GM12878 (cell line): ENCODE results near the gene PRR5L. TPM values are rescaled to one million over a fixed set of nuclear protein-coding genes. Genes with fewer than 3 reads are reported as not detected.

Source experiments
- BHLHE40 ChIP-seq, 2 experiments: fragments of 450-650 bp in 1 of 2; IDR thresholded peaks; 2 replicates each; pipeline ENCODE4 v1.6.1; 2011 to 2017; ENCODE audit warnings: low read depth in 2 of 2, borderline replicate concordance in 1 of 2, improper control_type of control experiment in 1 of 2, low read length in 1 of 2, mild to moderate bottlenecking in 1 of 2
- CBX5 ChIP-seq: sonication (generic); IDR thresholded peaks from 2 replicates; pipeline ENCODE4 v1.6.1; 2016; ENCODE audit warnings: low read depth, moderate library complexity, mild to moderate bottlenecking, inconsistent platforms
- CREM ChIP-seq: IDR thresholded peaks from 2 replicates; pipeline ENCODE4 v1.6.1; 2014; ENCODE audit warnings: antibody characterized with exemption, low read depth
- EED ChIP-seq: sonication (generic); IDR thresholded peaks from 2 replicates; pipeline ENCODE4 v1.6.1; 2016; ENCODE audit warnings: antibody characterized with exemption, low read depth
- EGR1 ChIP-seq, 2 experiments: IDR thresholded peaks; 1 replicate in 1 of 2; 2 replicates in 1 of 2; pipeline ENCODE4 v1.6.1; 2011 to 2012; ENCODE audit warnings: low read depth in 2 of 2, low read length in 2 of 2, borderline replicate concordance in 1 of 2, mild to moderate bottlenecking in 1 of 2, moderate library complexity in 1 of 2
- GABPA ChIP-seq: IDR thresholded peaks from 2 replicates; pipeline ENCODE4 v1.6.1; 2014; ENCODE audit warnings: antibody characterized with exemption, low read depth, mild to moderate bottlenecking, inconsistent platforms
- IKZF1 ChIP-seq: fragments of 450-650 bp; conservative IDR thresholded peaks from 2 replicates; pipeline ENCODE4 v1.6.1; 2017; ENCODE audit warnings: antibody characterized with exemption, mild to moderate bottlenecking
- MEF2A ChIP-seq: IDR thresholded peaks from 2 replicates; pipeline ENCODE4 v1.6.1; 2011; ENCODE audit warnings: low read depth, mild to moderate bottlenecking, low read length, moderate library complexity; ENCODE audit not compliant: insufficient read depth
- NBN ChIP-seq: fragments of 450-650 bp; IDR thresholded peaks from 2 replicates; pipeline ENCODE4 v1.6.1; 2016
- NRF1 ChIP-seq: conservative IDR thresholded peaks from 2 replicates; pipeline ENCODE4 v1.6.1; 2011; ENCODE audit warnings: mild to moderate bottlenecking, low read depth, low read length, improper control_type of control experiment
- SIX5 ChIP-seq: IDR thresholded peaks from 2 replicates; pipeline ENCODE4 v1.6.1; 2011; ENCODE audit warnings: mild to moderate bottlenecking, low read depth, low read length, moderate library complexity; ENCODE audit not compliant: severe bottlenecking
- SMC3 ChIP-seq: IDR thresholded peaks from 2 replicates; pipeline ENCODE4 v1.6.1; 2011; ENCODE audit warnings: low read length, improper control_type of control experiment, borderline replicate concordance
- TAF1 ChIP-seq: IDR thresholded peaks from 2 replicates; pipeline ENCODE4 v1.6.1; 2011; ENCODE audit warnings: mild to moderate bottlenecking, low read depth, low read length, borderline replicate concordance
- TARDBP ChIP-seq: IDR thresholded peaks from 2 replicates; pipeline ENCODE4 v1.6.1; 2016; ENCODE audit warnings: borderline replicate concordance
- TBL1XR1 ChIP-seq: IDR thresholded peaks from 2 replicates; pipeline ENCODE4 v1.6.1; 2012; ENCODE audit warnings: low read depth, low read length, improper control_type of control experiment
- YY1 ChIP-seq: IDR thresholded peaks from 2 replicates; pipeline ENCODE4 v1.6.1; 2011; ENCODE audit warnings: low read depth, mild to moderate bottlenecking, low read length
- ZNF274 ChIP-seq: IDR thresholded peaks from one replicate; pipeline ENCODE4 v1.8.0; 2011; ENCODE audit not compliant: insufficient read length, insufficient read depth
- polyA plus RNA-seq, 11 experiments: library from polyadenylated mRNA; depleted of rRNA in 4 of 11; unstranded in 6 of 11; stranded (reverse) in 5 of 11; fragments of >200 nt; fragmentation: Nextera tagmentation in 4 of 11; fragmentation: Illumina TruSeq in 1 of 11; extraction: Ambion mirVana in 4 of 11; extraction: Trizol in 1 of 11; gene quantifications; 1 replicate in 1 of 11; 2 replicates in 10 of 11; pipeline versions ENCODE4 v1.2.1 to v1.2.3, GENCODE V29; 2011 to 2016; ENCODE audit warnings: inconsistent platforms in 2 of 11, missing spikeins in 2 of 11, low read depth in 1 of 11
- total RNA-seq, 4 experiments: library from RNA; depleted of rRNA in 3 of 4; stranded (reverse); fragments of >200 nt in 3 of 4; fragmentation: Illumina TruSeq in 1 of 4; extraction: Trizol in 1 of 4; gene quantifications; 2 replicates each; pipeline versions ENCODE4 v1.2.1 to v1.2.3, GENCODE V29; 2013 to 2021
- TF ChIP-seq, protein P1 (sequence below): fragments of 450-650 bp; IDR thresholded peaks from 2 replicates; pipeline ENCODE4 v1.6.1; 2017; ENCODE audit warnings: mild to moderate bottlenecking, moderate library complexity
- TF ChIP-seq, protein P2 (sequence below): fragments of 150-350 bp; IDR thresholded peaks from 2 replicates; pipeline ENCODE4 v1.6.1; 2016; ENCODE audit warnings: low read depth, low read length
- TF ChIP-seq, protein P3 (sequence below): fragments of 450-650 bp; IDR thresholded peaks from 2 replicates; pipeline ENCODE4 v1.6.1; 2016; ENCODE audit warnings: mild to moderate bottlenecking
- TF ChIP-seq, protein P4 (sequence below): fragments of 450-650 bp; IDR thresholded peaks from 2 replicates; pipeline ENCODE4 v1.6.1; 2017; ENCODE audit warnings: borderline replicate concordance

Gene PRR5L
- total and polyA plus RNA-seq, 10 of the 15 experiments (the other 5 are each of a cell fraction or from before 2014, with no cell fraction given) = 0.11 to 4.2 (median 0.67) TPM; not detected in 1

DNA sequence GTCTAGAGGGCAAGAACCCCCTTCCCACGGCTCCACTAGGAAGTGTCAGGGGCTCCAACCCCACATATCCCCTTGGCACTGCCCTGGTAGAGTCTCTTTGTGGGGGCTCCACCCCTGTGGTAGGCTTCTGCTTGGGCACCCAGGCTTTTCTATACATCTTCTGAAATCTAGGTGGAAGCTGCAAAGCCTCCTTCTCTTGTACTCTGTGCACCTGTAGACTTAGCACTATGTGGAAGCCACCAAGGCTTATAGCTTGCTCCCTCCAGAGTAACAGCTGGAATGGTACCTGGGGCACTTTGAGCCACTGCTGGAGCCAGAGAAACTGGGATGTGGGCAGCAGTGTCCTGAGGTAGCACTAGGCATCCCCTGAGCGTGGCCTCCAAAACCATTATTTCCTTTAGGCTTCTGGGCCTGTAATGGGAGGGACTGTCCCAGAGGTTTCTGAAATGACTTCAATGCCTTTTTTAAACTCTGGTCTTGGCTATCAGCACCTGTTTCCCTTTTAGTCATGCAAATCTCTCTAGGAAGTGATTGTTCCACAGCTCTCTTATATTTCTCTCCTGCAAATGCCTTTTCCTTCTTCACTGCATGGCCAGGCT lies 145.6 kb downstream of the PRR5L start (continued):
- TF ChIP-seq TAF1 = no peak
- TF ChIP-seq ZNF274 = no peak
- no peak for TF ChIP-seq TARDBP
- no peak for TF ChIP-seq NBN
- TF ChIP-seq EGR1 (IDR thresholded peaks at IDR 0.05; ENCODE audit: borderline replicate concordance in 1 of 2, low read depth in 2 of 2, low read length in 2 of 2) = no peak
- no peak for TF ChIP-seq YY1
- TF ChIP-seq TBL1XR1 = peak; percentile 63; the same call in 1 of the 2 replicates
- no peak for TF ChIP-seq SMC3
- peak; percentile 73 for TF ChIP-seq EED
- TF ChIP-seq NRF1 = no peak
- TF ChIP-seq, protein P1, sequence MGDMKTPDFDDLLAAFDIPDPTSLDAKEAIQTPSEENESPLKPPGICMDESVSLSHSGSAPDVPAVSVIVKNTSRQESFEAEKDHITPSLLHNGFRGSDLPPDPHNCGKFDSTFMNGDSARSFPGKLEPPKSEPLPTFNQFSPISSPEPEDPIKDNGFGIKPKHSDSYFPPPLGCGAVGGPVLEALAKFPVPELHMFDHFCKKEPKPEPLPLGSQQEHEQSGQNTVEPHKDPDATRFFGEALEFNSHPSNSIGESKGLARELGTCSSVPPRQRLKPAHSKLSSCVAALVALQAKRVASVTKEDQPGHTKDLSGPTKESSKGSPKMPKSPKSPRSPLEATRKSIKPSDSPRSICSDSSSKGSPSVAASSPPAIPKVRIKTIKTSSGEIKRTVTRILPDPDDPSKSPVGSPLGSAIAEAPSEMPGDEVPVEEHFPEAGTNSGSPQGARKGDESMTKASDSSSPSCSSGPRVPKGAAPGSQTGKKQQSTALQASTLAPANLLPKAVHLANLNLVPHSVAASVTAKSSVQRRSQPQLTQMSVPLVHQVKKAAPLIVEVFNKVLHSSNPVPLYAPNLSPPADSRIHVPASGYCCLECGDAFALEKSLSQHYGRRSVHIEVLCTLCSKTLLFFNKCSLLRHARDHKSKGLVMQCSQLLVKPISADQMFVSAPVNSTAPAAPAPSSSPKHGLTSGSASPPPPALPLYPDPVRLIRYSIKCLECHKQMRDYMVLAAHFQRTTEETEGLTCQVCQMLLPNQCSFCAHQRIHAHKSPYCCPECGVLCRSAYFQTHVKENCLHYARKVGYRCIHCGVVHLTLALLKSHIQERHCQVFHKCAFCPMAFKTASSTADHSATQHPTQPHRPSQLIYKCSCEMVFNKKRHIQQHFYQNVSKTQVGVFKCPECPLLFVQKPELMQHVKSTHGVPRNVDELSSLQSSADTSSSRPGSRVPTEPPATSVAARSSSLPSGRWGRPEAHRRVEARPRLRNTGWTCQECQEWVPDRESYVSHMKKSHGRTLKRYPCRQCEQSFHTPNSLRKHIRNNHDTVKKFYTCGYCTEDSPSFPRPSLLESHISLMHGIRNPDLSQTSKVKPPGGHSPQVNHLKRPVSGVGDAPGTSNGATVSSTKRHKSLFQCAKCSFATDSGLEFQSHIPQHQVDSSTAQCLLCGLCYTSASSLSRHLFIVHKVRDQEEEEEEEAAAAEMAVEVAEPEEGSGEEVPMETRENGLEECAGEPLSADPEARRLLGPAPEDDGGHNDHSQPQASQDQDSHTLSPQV = no peak
- TF ChIP-seq BHLHE40 (IDR thresholded peaks at IDR 0.05; ENCODE audit: borderline replicate concordance in 1 of 2, low read depth in 2 of 2, low read length in 1 of 2) = no peak
- peak; percentile 94 for TF ChIP-seq MEF2A
- TF ChIP-seq IKZF1 = peak; percentile 49
- TF ChIP-seq GABPA = 0 out of 2 replicates have a peak, but pooled peaks have one; percentile 8
- TF ChIP-seq, protein P2, sequence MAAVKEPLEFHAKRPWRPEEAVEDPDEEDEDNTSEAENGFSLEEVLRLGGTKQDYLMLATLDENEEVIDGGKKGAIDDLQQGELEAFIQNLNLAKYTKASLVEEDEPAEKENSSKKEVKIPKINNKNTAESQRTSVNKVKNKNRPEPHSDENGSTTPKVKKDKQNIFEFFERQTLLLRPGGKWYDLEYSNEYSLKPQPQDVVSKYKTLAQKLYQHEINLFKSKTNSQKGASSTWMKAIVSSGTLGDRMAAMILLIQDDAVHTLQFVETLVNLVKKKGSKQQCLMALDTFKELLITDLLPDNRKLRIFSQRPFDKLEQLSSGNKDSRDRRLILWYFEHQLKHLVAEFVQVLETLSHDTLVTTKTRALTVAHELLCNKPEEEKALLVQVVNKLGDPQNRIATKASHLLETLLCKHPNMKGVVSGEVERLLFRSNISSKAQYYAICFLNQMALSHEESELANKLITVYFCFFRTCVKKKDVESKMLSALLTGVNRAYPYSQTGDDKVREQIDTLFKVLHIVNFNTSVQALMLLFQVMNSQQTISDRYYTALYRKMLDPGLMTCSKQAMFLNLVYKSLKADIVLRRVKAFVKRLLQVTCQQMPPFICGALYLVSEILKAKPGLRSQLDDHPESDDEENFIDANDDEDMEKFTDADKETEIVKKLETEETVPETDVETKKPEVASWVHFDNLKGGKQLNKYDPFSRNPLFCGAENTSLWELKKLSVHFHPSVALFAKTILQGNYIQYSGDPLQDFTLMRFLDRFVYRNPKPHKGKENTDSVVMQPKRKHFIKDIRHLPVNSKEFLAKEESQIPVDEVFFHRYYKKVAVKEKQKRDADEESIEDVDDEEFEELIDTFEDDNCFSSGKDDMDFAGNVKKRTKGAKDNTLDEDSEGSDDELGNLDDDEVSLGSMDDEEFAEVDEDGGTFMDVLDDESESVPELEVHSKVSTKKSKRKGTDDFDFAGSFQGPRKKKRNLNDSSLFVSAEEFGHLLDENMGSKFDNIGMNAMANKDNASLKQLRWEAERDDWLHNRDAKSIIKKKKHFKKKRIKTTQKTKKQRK = no peak
- TF ChIP-seq, protein P3, sequence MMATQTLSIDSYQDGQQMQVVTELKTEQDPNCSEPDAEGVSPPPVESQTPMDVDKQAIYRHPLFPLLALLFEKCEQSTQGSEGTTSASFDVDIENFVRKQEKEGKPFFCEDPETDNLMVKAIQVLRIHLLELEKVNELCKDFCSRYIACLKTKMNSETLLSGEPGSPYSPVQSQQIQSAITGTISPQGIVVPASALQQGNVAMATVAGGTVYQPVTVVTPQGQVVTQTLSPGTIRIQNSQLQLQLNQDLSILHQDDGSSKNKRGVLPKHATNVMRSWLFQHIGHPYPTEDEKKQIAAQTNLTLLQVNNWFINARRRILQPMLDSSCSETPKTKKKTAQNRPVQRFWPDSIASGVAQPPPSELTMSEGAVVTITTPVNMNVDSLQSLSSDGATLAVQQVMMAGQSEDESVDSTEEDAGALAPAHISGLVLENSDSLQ = no peak
- peak; percentile 37; the same call in 1 of the 2 replicates for TF ChIP-seq CREM
- TF ChIP-seq SIX5 = no peak
- peak; percentile 80 for TF ChIP-seq CBX5
- TF ChIP-seq, protein P4, sequence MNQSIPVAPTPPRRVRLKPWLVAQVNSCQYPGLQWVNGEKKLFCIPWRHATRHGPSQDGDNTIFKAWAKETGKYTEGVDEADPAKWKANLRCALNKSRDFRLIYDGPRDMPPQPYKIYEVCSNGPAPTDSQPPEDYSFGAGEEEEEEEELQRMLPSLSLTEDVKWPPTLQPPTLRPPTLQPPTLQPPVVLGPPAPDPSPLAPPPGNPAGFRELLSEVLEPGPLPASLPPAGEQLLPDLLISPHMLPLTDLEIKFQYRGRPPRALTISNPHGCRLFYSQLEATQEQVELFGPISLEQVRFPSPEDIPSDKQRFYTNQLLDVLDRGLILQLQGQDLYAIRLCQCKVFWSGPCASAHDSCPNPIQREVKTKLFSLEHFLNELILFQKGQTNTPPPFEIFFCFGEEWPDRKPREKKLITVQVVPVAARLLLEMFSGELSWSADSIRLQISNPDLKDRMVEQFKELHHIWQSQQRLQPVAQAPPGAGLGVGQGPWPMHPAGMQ = no peak
